ENCODE results near the gene HELZ2. TPM values are rescaled to one million over a fixed set of nuclear protein-coding genes. Genes with fewer than 3 reads are reported as not detected.

The HELZ2 gene
- total RNA-seq, 4 donors from 2014 or later: 16.3 to 33.7 (median 24.7) TPM

DNA sequence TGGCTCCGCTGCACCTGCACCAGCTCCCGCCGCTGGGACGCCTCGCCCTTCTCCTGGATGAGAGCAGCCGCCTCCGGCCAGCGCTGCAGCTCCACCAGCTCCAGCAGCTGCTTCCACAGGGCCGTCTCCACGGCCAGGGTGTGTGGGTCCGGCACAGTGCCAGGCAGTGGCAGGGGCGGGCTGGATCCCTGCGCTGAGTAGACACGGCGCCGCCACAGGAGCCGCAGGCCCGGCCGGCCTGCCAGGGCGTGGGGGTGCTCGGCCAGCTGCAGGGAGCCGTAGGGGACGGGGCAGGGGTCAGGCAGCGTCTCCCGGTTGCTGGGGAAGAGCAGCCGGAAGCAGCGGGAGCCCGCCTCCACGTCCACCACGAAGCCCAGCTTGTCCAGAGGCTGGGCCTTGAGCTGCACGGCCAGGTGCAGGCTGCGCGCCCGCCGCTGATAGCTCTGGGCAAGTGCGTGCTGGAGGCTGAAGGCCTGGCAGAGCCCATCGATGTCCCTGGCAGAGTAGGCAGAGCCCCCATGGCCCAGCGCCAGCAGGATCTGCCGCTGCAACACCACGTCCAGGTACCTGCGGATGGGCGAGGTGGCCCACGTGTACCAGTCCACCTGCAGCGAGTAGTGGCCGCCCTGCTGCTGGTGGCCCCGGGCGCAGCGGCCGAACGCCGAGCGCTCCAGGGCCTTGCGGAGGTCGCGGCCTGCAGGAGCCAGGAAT, 10.7 kb downstream of the HELZ2 start:
- 97 to 98% methylated on average over 26 to 29 of the region's 55 CpGs for WGBS, 2 donors
- Histone ChIP-seq H3K27ac (no peak overlapping the region), H3K9me3 (no peaks in the 10 kb centered on the region), H3K36me3 (peaks cover 6 to 97% (median 7%) of the 10 kb centered on the region in 3 donors), H3K27me3 (no peaks in the 10 kb centered on the region), H3K4me3 (no peak overlapping the region), H3K4me1 (no peaks in the 10 kb centered on the region)
- no peak for TF ChIP-seq POLR2A (IDR thresholded peaks at IDR 0.05)
- no peak for TF ChIP-seq EP300 (IDR thresholded peaks at IDR 0.05)
- TF ChIP-seq, protein P1, sequence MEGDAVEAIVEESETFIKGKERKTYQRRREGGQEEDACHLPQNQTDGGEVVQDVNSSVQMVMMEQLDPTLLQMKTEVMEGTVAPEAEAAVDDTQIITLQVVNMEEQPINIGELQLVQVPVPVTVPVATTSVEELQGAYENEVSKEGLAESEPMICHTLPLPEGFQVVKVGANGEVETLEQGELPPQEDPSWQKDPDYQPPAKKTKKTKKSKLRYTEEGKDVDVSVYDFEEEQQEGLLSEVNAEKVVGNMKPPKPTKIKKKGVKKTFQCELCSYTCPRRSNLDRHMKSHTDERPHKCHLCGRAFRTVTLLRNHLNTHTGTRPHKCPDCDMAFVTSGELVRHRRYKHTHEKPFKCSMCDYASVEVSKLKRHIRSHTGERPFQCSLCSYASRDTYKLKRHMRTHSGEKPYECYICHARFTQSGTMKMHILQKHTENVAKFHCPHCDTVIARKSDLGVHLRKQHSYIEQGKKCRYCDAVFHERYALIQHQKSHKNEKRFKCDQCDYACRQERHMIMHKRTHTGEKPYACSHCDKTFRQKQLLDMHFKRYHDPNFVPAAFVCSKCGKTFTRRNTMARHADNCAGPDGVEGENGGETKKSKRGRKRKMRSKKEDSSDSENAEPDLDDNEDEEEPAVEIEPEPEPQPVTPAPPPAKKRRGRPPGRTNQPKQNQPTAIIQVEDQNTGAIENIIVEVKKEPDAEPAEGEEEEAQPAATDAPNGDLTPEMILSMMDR (IDR thresholded peaks at IDR 0.05): no peak
- DNase-seq (ENCODE audit: low spot score in 2 of 2): no peak

GRCh38 chr20:63562461-63563224, 11.4 kb downstream of the HELZ2 start:
- Histone ChIP-seq H3K36me3 (peaks cover 6 to 97% (median 7%) of the 10 kb centered on the region in 3 donors), H3K4me3 (no peak overlapping the region), H3K27me3 (no peaks in the 10 kb centered on the region), H3K27ac (no peak overlapping the region), H3K4me1 (no peaks in the 10 kb centered on the region), H3K9me3 (no peaks in the 10 kb centered on the region)
- no peak for DNase-seq (ENCODE audit: low spot score in 2 of 2)
- TF ChIP-seq EP300 (IDR thresholded peaks at IDR 0.05) (no peak), POLR2A (IDR thresholded peaks at IDR 0.05) (no peak)
- TF ChIP-seq, protein P1 (IDR thresholded peaks at IDR 0.05): no peak
- 95 to 96% methylated on average over 26 to 43 of the region's 54 CpGs for WGBS, 2 donors

DNA sequence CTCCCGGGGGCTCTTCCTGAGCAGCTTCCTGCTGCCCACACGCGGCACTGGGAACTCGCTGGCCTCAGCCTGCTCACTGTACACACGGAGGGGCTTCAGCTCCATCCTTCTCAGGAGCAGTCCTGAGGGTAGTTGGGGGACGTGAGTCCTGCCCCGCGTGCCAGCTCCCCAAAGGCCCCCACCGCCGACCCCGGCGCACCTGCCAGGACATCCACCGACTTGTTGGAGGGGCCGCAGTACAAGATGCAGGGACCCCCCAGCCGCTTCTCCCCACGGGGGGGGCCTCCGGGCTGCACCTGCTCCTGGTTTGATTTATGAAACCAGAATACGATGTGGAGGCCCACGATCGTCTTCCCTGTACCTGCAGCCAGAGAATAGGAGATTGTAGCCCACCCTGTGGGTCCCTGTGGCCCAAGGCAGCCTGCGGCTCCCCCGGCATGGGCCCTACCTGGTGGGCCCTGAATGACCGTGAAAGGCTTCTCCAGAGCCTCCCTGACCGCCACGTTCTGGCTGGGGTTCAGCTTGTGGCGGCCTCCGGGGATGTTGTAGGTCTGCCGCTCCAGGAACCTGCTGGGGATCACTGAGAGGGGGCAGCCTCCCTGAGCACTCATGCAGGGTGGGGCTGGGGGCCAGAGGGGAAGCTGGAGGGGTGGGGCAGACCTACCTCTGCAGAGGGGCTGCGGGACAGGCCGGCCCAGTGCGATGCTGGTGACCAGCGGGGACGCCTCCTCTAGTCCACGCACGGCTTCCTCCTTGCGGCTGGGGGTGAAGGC, 12.2 kb downstream of the HELZ2 start:
- TF ChIP-seq, protein P1 (IDR thresholded peaks at IDR 0.05): no peak
- TF ChIP-seq POLR2A (IDR thresholded peaks at IDR 0.05): no peak
- TF ChIP-seq EP300 (IDR thresholded peaks at IDR 0.05): no peak
- 83 to 86% methylated on average over 20 to 24 of the region's 36 CpGs for WGBS, 2 donors
- DNase-seq (ENCODE audit: low spot score in 2 of 2): no peak
- H3K36me3 ChIP-seq: peaks cover 6 to 92% (median 7%) of the 10 kb centered on the region in 3 donors
- H3K9me3 ChIP-seq: no peaks in the 10 kb centered on the region
- H3K4me1 ChIP-seq: no peaks in the 10 kb centered on the region
- H3K27me3 ChIP-seq: no peaks in the 10 kb centered on the region
- H3K27ac ChIP-seq: no peak overlapping the region
- H3K4me3 ChIP-seq: no peak overlapping the region

GRCh38 chr20:63560856-63561609, 13.0 kb downstream of the HELZ2 start:
- WGBS, 2 donors: 84 to 91% methylated on average over 14 to 22 of the region's 26 CpGs

More at GRCh38 chr20:63560856-63561609, 13.0 kb downstream of the HELZ2 start:
- H3K36me3 ChIP-seq: peaks cover 6 to 84% (median 7%) of the 10 kb centered on the region in 3 donors
- no peak overlapping the region for H3K4me3 ChIP-seq
- no peaks in the 10 kb centered on the region for H3K9me3 ChIP-seq
- no peaks in the 10 kb centered on the region for H3K27me3 ChIP-seq
- H3K4me1 ChIP-seq: no peaks in the 10 kb centered on the region
- TF ChIP-seq EP300 (IDR thresholded peaks at IDR 0.05) (no peak), POLR2A (IDR thresholded peaks at IDR 0.05) (no peak)
- TF ChIP-seq, protein P1 (IDR thresholded peaks at IDR 0.05): no peak
- no peak overlapping the region for H3K27ac ChIP-seq
- DNase-seq (ENCODE audit: low spot score in 2 of 2): no peak
